NOMO-1 (cell line): Measurements from ENCODE around the gene MRPS18B.
"Not testable (repeated sequence)": the region's sequence is repeated elsewhere in the genome, so short reads cannot be mapped to it uniquely, and the experiment has no call there.

Source experiments
- DNase-seq, 2 experiments: peaks; one replicate each; lab custom pipeline; 2025; ENCODE audit not compliant: unreplicated experiment in 2 of 2; lab: John Stamatoyannopoulos, UW

Gene MRPS18B

DNA sequence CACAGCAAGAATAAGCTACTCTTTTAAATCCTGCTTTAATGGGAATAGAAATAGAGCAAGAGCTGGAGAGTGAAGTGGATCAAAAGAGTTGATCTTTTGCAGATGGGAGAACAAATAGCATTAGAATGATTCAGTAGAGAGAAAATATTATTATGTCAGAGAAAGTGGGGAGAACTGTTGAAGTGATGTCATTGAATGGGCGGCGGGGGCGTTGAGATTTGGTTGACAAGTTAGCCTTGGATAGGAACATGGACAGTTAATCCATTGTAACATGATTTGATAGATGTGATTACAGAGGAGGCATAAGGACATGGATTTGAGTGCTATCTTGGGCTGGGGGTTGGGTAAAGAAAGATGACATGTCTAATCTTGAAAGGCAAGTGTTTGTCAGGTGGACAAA, 18.2 kb downstream of the MRPS18B start:
- no peak for DNase-seq

DNA sequence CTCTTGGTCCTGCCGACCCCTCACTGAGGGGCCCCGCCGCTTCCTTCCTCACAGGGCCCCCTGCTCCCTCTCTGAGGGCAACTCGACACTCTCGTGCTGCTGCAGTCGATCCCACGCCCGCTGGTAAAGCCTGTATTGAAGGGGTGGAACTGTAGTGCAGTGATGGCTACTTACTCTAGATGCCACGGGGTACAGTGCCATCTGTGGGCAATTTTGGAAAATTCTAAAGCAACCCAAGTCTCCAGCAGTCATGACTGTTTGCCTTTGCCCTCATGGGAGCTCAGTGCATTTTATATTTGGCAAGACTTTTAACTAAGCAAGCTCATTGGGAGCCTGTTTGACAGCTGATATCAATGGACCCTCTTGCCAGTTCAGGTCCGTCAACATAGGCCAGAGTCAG, 22.8 kb downstream of the MRPS18B start:
- DNase-seq = no peak

GRCh38 chr6:30641048-30641447, 23.4 kb downstream of the MRPS18B start:
- no peak for DNase-seq

DNA sequence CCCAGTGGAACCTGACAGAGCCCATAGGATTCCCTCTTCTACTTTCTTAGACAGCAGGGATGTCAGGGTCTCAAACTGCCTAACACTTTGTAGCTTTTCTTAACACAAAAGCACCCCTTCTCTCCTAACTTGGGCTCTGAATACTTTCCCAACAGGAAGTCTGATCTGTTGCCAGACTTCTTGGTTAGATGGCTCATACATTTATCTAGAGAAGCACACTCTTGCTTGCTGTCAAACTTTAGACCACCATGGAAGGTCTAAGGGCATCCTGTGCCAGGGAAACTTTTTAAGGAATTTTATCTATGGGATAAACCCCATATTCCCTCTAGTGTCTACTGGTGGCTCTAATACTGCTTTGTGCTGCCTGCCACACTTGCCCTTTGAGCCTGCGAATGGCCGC, 26.0 kb downstream of the MRPS18B start:
- DNase-seq = no peak

DNA sequence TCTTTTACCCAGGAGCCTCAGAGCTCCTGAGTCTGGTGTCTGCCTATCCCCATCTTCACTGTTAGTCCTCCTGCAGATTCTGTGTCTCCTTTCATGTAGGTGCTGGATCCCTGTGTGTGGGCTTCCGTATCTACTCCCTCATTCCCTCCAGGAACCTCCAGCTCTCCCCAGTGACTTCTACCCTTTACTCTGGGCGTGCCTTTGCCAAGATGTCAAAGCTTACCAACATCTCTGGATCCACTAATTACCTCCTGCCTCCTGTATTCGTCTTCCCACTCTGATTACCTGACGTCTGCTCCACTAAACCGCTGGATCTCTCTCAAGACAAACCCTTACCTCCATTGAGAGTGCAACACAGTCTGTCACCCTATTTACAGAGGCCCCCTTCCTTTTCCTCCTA, 27.1 kb downstream of the MRPS18B start:
- DNase-seq = no peak

DNA sequence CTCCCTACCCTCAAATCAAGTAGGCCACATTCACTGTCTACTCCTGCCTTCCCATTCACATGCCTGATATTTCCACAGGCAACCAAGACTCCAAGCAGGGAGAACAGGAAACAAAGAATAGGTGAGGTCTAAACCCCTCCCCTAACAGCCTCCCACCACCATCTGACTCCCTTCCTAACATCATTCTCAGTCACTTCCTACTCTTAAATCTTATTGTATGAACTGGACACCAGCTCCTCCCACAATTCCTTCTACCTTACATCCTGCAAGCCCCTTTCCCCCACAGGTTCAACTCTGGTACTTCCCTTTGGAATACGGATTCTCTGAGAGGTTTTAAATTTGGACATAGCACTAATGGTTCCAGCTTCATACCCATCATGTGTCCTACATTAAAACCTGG, 28.3 kb downstream of the MRPS18B start:
- no peak for DNase-seq

GRCh38 chr6:30646450-30647241, 29.0 kb downstream of the MRPS18B start, which contains the start of gene C6orf136:
Gene C6orf136 (plus strand): TSS chr6:30647133. CDS start chr6:30647232, 99 bp downstream.
- DNase-seq = peak; percentile 83 to 91

DNA sequence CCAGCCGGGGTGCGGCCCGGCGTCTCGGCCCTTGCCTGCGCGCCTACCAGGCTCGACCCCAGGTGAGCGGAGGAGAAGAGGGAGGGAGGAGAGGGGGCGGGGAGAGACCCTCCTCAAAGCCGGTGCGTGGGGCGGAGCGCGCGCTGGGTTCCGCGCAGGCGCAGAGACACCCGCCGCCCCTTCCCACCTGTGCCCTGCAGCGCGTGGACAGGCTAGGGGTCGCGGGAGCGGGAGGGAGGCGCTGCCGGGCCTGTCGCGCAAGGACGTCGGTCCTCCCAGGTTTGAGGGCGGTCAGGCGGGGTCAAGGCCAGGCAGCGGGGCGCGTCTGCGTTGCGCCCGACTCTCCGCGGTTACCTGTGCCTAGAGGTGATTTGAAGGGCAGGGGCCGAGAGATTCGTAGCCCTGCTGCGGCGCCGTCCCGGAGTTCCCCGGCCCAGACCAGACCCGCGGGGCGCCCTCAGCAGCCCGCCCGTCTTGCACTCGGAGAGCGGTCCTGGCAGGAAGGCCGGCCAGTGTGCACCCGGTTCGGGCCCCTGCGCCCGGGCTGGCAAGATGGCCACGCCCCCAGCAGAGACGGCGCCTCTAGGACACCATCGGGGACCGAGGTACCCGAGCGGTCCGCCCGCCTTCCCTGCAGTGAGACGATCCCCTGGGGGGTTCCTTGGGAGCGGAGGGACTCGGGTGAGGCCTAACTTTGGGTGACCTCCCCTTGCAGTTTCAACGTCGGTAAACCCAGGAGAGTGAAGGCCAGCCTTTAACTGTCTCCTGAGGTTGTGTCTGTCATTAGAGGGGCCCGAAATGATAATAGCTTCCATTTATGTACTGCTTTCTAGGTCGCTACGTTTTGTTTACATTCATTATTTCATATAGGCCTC, 29.8 kb downstream of the MRPS18B start:
- peak; percentile 56 to 61 for DNase-seq

DNA sequence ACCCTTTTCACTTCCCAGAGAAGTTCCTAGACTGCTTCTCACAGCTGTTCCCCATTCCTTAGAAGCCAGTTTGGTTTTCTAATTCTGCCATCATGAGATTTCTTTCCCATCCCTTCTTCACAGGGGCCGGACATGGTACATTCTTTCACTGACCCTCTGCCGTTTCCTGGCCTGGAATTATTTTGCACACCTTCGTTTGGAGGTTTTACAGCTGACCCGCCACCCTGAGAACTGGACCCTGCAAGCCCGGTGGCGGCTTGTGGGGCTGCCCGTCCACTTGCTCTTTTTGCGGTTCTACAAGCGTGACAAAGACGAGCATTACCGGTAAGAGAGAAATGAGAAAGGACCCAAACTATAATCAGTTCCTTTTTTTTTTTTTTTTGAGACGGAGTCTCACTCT, 33.5 kb downstream of the MRPS18B start:
- no peak for DNase-seq

- DNase-seq = no peak
Measured at GRCh38 chr6:30654798-30655742, 37.4 kb downstream of the MRPS18B start.

DNA sequence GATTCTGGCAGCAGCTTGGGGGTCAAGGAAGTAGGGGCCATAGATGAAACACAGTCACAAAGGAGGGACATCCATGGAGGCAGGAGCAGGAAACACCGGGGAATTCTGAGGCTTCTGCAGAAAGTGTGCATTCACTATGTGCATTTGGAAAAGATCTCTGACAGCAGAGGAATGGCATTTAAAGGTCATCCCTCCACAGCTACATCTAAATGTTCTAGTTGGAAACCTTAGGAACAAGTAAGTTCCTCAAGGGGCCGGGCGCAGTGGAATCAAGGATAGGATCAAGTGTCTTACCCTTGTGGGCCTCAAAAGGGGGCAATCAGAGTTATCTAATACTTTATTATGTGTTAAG, 38.1 kb downstream of the MRPS18B start:
- DNase-seq = no peak

GRCh38 chr6:30656513-30656912, 38.9 kb downstream of the MRPS18B start:
- DNase-seq = peak; percentile 77 to 78

DNA sequence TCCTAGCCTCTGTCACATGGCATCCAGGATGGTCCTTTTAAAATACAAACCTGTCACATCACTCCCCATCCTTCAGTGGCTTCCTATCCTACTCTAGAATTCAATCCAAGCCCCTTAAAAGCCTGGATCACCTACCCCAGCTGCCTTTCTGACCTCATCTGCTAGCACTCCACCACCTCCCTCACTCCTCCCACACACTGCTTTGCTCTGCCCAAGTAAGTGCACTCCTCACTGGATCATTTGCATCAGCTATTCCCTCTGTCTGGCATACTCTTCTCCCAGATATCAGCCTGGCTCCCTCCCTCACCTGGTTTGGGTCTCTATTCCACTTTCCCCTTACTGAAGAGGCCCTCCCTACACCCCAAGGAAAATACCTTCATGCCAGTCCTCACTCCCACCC, 39.8 kb downstream of the MRPS18B start:
- DNase-seq = no peak

DNA sequence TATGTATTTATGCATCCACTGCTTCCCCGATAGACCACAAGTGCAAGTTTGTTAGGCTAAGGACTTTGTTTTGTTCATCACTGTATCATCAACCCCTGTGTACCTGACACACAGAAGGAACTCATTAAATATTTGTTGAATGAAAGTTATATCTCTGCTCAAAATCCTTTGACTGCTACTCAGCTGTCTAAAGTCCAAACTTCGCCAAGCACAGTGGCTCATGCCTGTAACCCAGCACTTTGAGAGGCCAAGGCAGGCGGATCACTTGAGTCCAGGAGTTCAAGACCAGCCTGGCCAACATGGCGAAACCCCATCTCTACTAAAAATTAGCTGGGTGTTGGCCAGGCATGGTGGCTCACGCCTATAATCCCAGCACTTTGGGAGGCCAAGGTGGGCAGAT, 40.3 kb downstream of the MRPS18B start:
- DNase-seq = not testable (repeated sequence)

GRCh38 chr6:30664994-30665767, 47.5 kb downstream of the MRPS18B start:
- DNase-seq = no peak

DNA sequence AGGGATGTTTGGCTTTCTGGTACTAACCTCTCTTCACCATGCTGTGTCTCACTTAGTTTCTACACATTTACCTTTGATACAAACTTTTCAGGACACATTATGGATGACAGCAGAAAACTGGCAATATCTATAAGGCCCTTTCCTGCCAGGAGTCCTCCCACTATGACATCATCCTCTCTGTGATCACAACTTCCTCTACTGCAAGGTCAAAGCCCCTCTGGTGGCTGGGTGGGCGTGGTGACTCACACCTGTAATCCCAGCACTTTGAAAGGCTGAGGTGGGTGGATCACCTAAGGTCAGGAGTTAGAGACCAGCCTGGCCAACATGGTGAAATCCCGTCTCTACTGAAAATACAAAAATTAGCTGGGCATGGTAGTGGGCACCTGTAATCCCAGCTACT, 48.7 kb downstream of the MRPS18B start:
- DNase-seq = not testable (repeated sequence)

- no peak for DNase-seq
Measured at GRCh38 chr6:30670760-30671527, 53.3 kb downstream of the MRPS18B start.

- peak; percentile 89 to 96 for DNase-seq
Measured at GRCh38 chr6:30672445-30673253, 55.0 kb downstream of the MRPS18B start, which contains the start of gene DHX16. Gene DHX16 (minus strand): TSS chr6:30673006. CDS start chr6:30672841, 165 bp downstream.
